Breast epithelium (tissue), 3 donors: Measurements from ENCODE around the gene HCFC1.

Source experiments
- CTCF ChIP-seq, 3 donors: fragments of 450-650 bp; IDR thresholded peaks; one replicate each; pipeline ENCODE4 v1.5.1; 2016 to 2017; ENCODE audit warnings: antibody characterized with exemption in 3 of 3, mild to moderate bottlenecking in 3 of 3, moderate library complexity in 3 of 3
- POLR2A ChIP-seq: fragments of 450-650 bp; IDR thresholded peaks from one replicate; pipeline ENCODE4 v1.6.1; 2016; ENCODE audit warnings: antibody characterized with exemption, mild to moderate bottlenecking, moderate library complexity
- POLR2AphosphoS5 ChIP-seq, 3 donors: sonication (generic); formaldehyde crosslinking; IDR thresholded peaks; one replicate each; pipeline ENCODE4 v1.6.1; 2017; ENCODE audit warnings: antibody characterized with exemption in 3 of 3

- no peak for TF ChIP-seq CTCF (IDR thresholded peaks at IDR 0.05)
- TF ChIP-seq POLR2A, result peak; percentile 45
- peak; percentile 39 to 70 (median 46) for TF ChIP-seq POLR2AphosphoS5 (IDR thresholded peaks at IDR 0.05)
Observed at GRCh38 chrX:153971450-153972367, at the start of gene HCFC1.
